HepG2 (cell line): ENCODE data around the gene DOK1. TPM values are rescaled to one million over a fixed set of nuclear protein-coding genes. Genes with fewer than 3 reads are reported as not detected.

Experiments used
- AHR ChIP-seq: IDR thresholded peaks from 2 replicates; pipeline ENCODE4 v1.6.1; 2018; ENCODE audit warnings: missing genetic modification reagents, missing compliant biosample characterization
- ELF1 ChIP-seq: sonication (generic); formaldehyde crosslinking; IDR thresholded peaks from 2 replicates; pipeline ENCODE4 v1.4.0; 2020; ENCODE audit warnings: missing genetic modification reagents
- FOXM1 ChIP-seq: sonication (generic); formaldehyde crosslinking; IDR thresholded peaks from 2 replicates; pipeline ENCODE4 v1.5.0; 2020; ENCODE audit warnings: missing genetic modification reagents
- HNF4G ChIP-seq, 2 experiments: sonication (generic) in 1 of 2; formaldehyde crosslinking in 1 of 2; IDR thresholded peaks; 2 replicates each; pipeline versions ENCODE4 v1.4.0 to v1.6.1; 2011 to 2020; ENCODE audit warnings: borderline replicate concordance in 2 of 2, low read depth in 2 of 2, mild to moderate bottlenecking in 2 of 2, low read length in 1 of 2, missing genetic modification reagents in 1 of 2, moderate library complexity in 1 of 2
- HNRNPH1 ChIP-seq: fragments of 200-400 bp; formaldehyde crosslinking; optimal IDR thresholded peaks from 2 replicates; pipeline ENCODE3; 2017; ENCODE audit warnings: mild to moderate bottlenecking, low read depth, low read length
- HNRNPK ChIP-seq: fragments of 200-400 bp; formaldehyde crosslinking; IDR thresholded peaks from 2 replicates; pipeline ENCODE4 v1.6.1; 2018; ENCODE audit warnings: low read length, low read depth, moderate library complexity, mild to moderate bottlenecking; ENCODE audit not compliant: poor library complexity, severe bottlenecking
- MATR3 ChIP-seq: sonication (generic); formaldehyde crosslinking; IDR thresholded peaks from 2 replicates; pipeline ENCODE4 v1.4.0; 2020; ENCODE audit warnings: missing genetic modification reagents
- MIER3 ChIP-seq: IDR thresholded peaks from 2 replicates; pipeline ENCODE4 v1.6.1; 2016; ENCODE audit warnings: missing compliant biosample characterization, borderline replicate concordance
- PAWR ChIP-seq: sonication (generic); formaldehyde crosslinking; IDR thresholded peaks from 2 replicates; pipeline ENCODE4 v1.4.0; 2020; ENCODE audit warnings: missing genetic modification reagents, mild to moderate bottlenecking, borderline replicate concordance
- PRPF4 ChIP-seq: fragments of 200-400 bp; formaldehyde crosslinking; IDR thresholded peaks from 2 replicates; pipeline ENCODE4 v1.6.1; 2016; ENCODE audit warnings: low read length, low read depth; ENCODE audit not compliant: poor library complexity, severe bottlenecking
- REXO4 ChIP-seq: sonication (generic); formaldehyde crosslinking; IDR thresholded peaks from 2 replicates; pipeline ENCODE4 v1.8.0; 2022; ENCODE audit warnings: missing genetic modification reagents, mild to moderate bottlenecking, borderline replicate concordance
- TEAD2 ChIP-seq: sonication (generic); formaldehyde crosslinking; IDR thresholded peaks from 2 replicates; pipeline ENCODE4 v1.9.0; 2021; ENCODE audit warnings: missing genetic modification reagents
- THAP8 ChIP-seq: sonication (generic); formaldehyde crosslinking; IDR thresholded peaks from 2 replicates; pipeline ENCODE4 v1.5.1; 2020; ENCODE audit warnings: missing genetic modification reagents, mild to moderate bottlenecking, borderline replicate concordance
- ZBTB3 ChIP-seq: sonication (generic); formaldehyde crosslinking; IDR thresholded peaks from 2 replicates; pipeline ENCODE4 v1.4.0; 2020; ENCODE audit warnings: low read depth, mild to moderate bottlenecking, moderate library complexity, missing genetic modification reagents, borderline replicate concordance
- ZNF232 ChIP-seq: sonication (generic); formaldehyde crosslinking; IDR thresholded peaks from 2 replicates; pipeline ENCODE4 v1.4.0; 2020; ENCODE audit warnings: missing genetic modification reagents, borderline replicate concordance
- ZNF280D ChIP-seq: sonication (generic); formaldehyde crosslinking; IDR thresholded peaks from 2 replicates; pipeline ENCODE4 v1.5.1; 2020; ENCODE audit warnings: mild to moderate bottlenecking, missing genetic modification reagents
- ZNF362 ChIP-seq: sonication (generic); formaldehyde crosslinking; IDR thresholded peaks from 2 replicates; pipeline ENCODE4 v1.4.0; 2020; ENCODE audit warnings: missing genetic modification reagents, mild to moderate bottlenecking, borderline replicate concordance
- ZNF382 ChIP-seq: sonication (generic); formaldehyde crosslinking; IDR thresholded peaks from 2 replicates; pipeline ENCODE4 v1.5.0; 2020; ENCODE audit warnings: missing genetic modification reagents, mild to moderate bottlenecking, borderline replicate concordance
- ZNF552 ChIP-seq: sonication (generic); formaldehyde crosslinking; IDR thresholded peaks from 2 replicates; pipeline ENCODE4 v1.9.0; 2022; ENCODE audit warnings: missing genetic modification reagents, mild to moderate bottlenecking, borderline replicate concordance
- ZNF629 ChIP-seq: sonication (generic); formaldehyde crosslinking; conservative IDR thresholded peaks from 2 replicates; pipeline ENCODE4 v1.5.0; 2020; ENCODE audit warnings: missing genetic modification reagents
- polyA plus RNA-seq, 8 experiments: library from polyadenylated mRNA; depleted of rRNA in 3 of 8; stranded (reverse) in 7 of 8; unstranded in 1 of 8; fragments of >200 nt; fragmentation: Illumina TruSeq in 4 of 8; extraction: Trizol in 4 of 8; gene quantifications; 2 replicates each; pipeline versions ENCODE4 v1.2.1 to v1.2.3, GENCODE V29; 2011 to 2016; ENCODE audit warnings: low read depth in 4 of 8, missing spikeins in 1 of 8, mixed read lengths in 1 of 8; ENCODE audit not compliant: insufficient read depth in 1 of 8
- total RNA-seq, 5 experiments: library from RNA; depleted of rRNA; stranded (reverse); fragments of >200 nt; fragmentation: Illumina TruSeq; extraction: Trizol; gene quantifications; 2 replicates each; pipeline ENCODE4 v1.2.3, GENCODE V29; 2016; ENCODE audit warnings: low read depth in 1 of 5
- TF ChIP-seq, protein P1 (sequence below): sonication (generic); formaldehyde crosslinking; IDR thresholded peaks from 2 replicates; pipeline ENCODE4 v1.9.0; 2021; ENCODE audit warnings: missing genetic modification reagents, mild to moderate bottlenecking, borderline replicate concordance

The DOK1 gene
- total and polyA plus RNA-seq, 2 of the 13 experiments (the other 11 are each of a cell fraction or from before 2014, with no cell fraction given): 0.53 to 0.74 TPM

DNA sequence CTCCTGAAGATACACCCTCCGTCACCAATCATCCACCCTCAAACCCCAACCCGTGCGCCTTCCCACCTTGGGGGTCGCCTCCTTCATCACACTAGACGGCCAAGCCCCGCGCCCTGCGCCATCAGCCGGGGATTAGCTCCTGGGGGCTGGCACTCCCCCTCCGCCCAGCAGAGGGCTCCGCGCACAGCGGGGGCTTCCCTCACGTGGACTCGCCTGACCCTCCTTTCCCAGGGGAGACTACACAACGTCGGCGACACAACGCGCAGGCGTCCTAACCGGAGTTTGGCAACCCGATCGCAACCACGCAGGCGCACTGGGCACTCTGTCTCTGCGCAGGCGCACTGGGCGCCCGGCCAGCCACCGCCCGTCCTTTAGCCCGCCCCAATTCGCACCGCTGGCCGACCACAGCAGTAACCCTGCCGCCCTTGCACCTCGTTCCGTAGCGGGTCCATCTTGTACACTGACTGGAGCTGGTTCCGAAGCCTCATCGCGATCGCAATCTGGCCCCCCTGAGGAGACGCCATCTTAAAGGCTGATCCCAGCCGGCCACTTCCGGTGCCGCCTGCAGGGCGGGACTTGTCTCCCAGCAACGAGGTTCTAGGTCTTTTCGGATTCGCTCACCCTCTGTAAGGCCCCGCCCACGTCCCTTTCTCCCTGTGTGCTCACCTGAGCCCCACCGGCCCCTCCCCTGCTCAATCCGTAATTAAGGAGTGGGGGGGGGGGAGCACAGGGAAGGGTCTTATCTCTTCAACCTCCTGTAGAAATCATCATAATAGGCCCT, 47.2 kb upstream of the DOK1 start, which contains the start of gene PCGF1 (continued):
- TF ChIP-seq ZNF362 (peak; percentile 45; the same call in 1 of the 2 replicates), PRPF4 (no peak), ZNF280D (peak; percentile 74; the same call in 1 of the 2 replicates), ZNF232 (CRISPR knock-in tag) (peak; percentile 82; the same call in 1 of the 2 replicates), HNRNPK (peak; percentile 69), AHR (peak; percentile 73; the same call in 1 of the 2 replicates), THAP8 (CRISPR knock-in tag) (peak; percentile 27; the same call in 1 of the 2 replicates), ELF1 (CRISPR knock-in tag) (peak; percentile 94), REXO4 (CRISPR knock-in tag) (no peak), ZNF629 (CRISPR knock-in tag) (no peak; the same call in 1 of the 2 replicates), FOXM1 (CRISPR knock-in tag) (no peak), TEAD2 (CRISPR knock-in tag) (no peak), ZNF552 (CRISPR knock-in tag) (peak; percentile 87; the same call in 1 of the 2 replicates), HNRNPH1 (no peak), ZBTB3 (CRISPR knock-in tag) (peak; percentile 91; the same call in 1 of the 2 replicates), HNF4G (IDR thresholded peaks at IDR 0.05; ENCODE audit: borderline replicate concordance, low read depth, low read length) (0 out of 2 replicates have a peak, but pooled peaks have one; percentile 15), HNF4G (CRISPR knock-in tag; IDR thresholded peaks at IDR 0.05; ENCODE audit: borderline replicate concordance, low read depth) (peak; percentile 61), MATR3 (CRISPR knock-in tag) (no peak), MIER3 (peak; percentile 93; the same call in 1 of the 2 replicates), PAWR (0 out of 2 replicates have a peak, but pooled peaks have one; percentile 37), ZNF382 (CRISPR knock-in tag) (no peak)
- TF ChIP-seq, protein P1, sequence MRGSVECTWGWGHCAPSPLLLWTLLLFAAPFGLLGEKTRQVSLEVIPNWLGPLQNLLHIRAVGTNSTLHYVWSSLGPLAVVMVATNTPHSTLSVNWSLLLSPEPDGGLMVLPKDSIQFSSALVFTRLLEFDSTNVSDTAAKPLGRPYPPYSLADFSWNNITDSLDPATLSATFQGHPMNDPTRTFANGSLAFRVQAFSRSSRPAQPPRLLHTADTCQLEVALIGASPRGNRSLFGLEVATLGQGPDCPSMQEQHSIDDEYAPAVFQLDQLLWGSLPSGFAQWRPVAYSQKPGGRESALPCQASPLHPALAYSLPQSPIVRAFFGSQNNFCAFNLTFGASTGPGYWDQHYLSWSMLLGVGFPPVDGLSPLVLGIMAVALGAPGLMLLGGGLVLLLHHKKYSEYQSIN (CRISPR knock-in tag): no peak
